HG02759 (cell line): ENCODE data around the gene C9orf78.

Experiments used
- ATAC-seq: cut with Tn5 transposase; IDR thresholded peaks from one replicate; pipeline ENCODE4 v1.9.1; 2021; ENCODE audit warnings: mild to moderate bottlenecking, moderate library complexity; ENCODE audit not compliant: unreplicated experiment

The C9orf78 gene

GRCh38 chr9:129868023-129868871 lies 33.2 kb upstream of the C9orf78 start:
- no peak for ATAC-seq

DNA sequence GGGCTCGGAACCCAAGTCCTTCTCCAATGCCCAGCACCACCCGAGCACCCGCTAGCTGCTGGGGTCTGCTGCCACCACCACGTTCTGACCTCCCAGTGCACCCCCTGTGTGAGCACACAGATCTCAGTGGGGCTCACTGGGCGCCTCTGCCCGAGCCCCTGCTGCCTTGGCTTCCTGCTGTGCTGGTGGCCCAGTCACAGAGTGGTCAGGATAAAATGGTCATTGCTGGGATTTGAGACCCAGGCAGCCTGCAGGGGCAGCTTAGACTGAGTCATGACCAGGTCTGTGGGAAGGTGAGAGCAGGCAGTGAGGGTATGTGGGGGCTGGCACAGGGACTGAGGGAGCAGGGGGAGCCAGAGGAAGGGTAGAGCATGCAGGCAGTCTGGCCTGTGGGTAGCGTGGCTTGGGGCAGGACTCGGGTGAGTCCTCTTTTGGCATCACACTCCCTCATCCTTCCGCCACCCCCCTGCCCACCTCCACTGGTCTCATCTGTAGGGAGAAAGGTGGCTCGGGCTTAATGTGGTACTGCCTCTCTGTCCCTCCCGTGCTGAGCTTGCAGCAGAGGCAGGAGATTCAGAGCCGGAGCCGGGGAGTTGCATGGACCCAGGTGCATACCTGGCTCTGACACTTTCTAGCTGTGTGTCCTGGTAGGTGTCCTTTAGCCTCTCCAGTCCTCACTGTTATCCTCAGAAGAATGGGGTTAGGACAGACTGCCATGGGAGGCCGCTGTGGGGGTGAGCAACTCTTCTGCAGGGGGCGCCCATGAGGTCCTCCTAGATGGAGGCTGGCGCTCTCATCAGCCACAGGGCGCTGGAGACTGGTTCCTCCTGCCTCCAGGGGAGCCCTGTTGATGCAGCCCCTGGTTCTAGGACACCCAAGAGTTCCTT lies 32.3 kb upstream of the C9orf78 start:
- no peak for ATAC-seq

- no peak for ATAC-seq
Observed at GRCh38 chr9:129866394-129867135, 31.5 kb upstream of the C9orf78 start.

GRCh38 chr9:129865668-129866320 lies 30.7 kb upstream of the C9orf78 start:
- no peak for ATAC-seq

GRCh38 chr9:129864991-129865647 lies 30.0 kb upstream of the C9orf78 start:
- ATAC-seq = no peak

DNA sequence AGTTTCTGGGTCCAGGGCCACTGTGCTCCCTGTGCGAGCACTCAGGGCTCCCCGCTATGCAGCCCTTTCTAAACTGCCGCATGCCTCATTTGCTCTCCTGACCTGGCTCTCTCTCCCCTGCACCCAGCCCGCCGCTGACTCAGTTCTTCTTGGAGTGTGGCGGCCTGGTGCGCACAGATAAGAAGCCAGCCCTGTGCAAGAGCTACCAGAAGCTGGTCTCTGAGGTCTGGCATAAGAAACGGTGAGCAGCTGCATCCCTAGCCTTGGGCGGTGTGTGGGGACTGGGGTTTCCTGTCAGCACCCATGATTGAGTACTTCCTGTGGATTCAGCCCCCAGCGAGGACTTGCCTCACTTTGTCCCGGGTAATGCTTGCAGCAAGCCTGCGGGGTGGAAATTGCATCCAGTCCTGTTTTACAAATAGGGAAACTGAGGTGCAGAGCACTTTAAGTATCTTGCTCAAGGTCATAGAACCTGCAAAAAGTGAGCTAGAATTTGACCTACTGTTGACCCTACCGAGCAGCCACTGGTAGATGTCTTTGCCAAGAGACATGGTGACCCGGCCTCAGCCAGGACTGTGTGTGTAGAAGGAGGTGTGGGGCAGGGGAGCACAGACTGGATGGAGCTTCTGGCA lies 28.1 kb upstream of the C9orf78 start:
- ATAC-seq = no peak

GRCh38 chr9:129861447-129861827 lies 26.4 kb upstream of the C9orf78 start:
- ATAC-seq = no peak

DNA sequence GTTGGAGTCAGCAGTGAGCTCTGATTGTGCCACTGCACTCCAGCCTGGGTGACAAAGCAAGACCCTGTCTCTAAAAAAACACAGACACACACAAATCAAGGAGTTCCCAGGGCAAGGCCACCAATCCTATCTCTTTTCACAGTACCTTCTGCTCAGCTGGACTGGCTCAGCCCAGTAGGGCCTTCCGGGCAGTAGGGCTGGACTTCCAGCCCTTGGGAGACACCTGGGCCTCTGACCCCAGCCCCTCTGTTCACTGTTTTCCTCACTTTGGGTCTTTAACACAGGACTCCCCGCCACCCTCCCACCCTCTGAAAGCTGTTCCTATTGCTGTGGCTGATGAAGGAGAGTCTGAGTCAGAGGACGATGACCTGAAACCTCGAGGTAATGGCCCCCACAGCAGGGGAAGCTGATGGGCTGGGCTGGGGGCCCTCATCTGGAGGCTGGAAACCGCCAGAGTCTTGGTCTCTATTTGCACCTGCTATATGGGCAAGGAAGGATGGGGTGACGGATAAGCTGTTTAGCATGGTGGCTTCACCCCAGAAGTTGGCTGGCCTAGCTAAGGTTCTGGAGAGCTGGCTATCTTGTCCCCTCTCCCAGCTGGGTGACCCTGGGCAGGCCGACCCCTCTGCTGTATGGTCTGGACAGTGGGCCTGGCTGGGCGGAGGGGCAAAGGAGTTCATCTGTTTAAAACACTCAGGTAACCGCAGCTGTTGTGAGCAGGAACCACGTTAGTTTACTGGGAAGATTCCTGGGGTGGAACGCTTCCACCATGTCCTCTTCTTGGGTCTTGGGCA lies 25.8 kb upstream of the C9orf78 start:
- no peak for ATAC-seq

DNA sequence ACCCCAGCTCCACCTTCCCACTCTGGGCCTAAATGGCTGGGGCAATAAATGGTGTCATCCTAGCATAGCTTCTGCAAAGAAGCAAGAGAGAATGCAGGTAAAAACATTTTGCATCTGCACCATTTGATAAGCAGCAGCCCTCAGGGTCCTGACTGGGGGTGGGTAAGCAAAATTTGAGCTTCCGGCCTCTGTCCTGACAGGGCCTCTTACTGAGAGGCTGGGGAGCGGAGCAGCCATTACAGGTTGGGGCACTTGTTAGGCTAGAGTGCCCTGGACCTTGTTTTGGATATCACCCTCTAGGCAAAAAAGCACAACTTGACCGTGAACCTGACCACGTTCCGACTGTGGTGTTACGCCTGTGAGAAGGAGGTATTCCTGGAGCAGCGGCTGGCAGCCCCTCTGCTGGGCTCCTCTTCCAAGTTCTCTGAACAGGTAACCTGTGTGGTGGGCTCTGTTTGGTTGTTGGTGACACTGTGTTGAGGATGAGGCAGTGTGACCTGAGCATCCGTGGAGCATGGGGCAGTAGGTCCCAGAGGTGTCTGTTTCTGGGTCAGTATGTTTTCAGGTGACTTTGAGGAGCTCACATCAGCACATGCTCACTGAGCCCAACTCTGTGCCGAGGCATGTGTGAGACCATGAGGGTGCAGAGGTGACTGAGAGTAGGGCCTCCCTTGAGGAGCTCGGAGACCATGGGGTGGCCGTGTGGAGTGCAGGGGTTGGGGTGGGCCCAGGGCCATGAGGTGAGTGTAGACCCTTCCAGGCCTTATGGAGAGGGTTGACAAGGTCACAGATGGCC lies 23.3 kb upstream of the C9orf78 start:
- no peak for ATAC-seq

- ATAC-seq = no peak
Observed at GRCh38 chr9:129857207-129857606, 22.1 kb upstream of the C9orf78 start.

GRCh38 chr9:129854588-129855110 lies 19.6 kb upstream of the C9orf78 start:
- no peak for ATAC-seq

DNA sequence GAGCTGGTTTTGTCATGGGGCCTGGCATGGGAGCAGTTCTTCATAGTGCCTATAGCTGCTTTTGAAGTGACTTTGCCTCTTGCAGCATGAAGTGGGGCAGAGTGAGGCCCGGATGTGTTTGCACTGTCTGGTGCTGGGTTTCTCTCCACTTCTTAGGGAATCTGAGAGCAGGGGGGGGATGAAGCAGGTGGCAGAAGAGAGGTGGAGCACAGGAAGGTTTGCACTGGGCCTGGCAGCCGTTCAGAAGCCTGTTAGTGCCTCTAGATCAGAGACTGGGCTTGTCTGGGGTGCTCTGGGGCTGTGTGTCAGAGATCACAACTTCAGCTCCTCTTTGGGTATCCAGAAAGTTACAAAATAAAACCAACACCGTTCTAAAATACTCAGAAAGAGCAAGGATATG lies 18.5 kb upstream of the C9orf78 start:
- ATAC-seq = no peak

- ATAC-seq = no peak
Observed at GRCh38 chr9:129852579-129852978, 17.5 kb upstream of the C9orf78 start.

DNA sequence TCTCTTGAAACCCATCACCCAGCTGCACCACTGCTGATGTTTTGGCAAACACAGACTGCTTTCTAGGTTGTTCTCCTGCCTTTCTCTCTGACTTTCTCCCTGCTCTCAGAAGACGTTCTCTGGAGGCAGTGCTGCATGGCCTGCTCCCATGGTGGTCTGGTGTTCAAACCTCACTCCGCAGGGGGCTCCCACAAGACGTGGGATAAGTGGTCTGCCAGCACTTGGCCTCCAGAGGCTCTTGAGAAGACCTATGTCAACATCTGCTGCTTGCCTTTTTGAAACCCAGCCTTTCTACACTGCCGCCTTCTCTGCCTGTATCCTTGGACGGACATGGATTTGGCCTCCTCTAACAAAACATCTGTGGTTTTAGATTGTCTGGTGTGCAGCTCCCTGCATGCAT lies 16.7 kb upstream of the C9orf78 start:
- ATAC-seq = no peak

- no peak for ATAC-seq
Observed at GRCh38 chr9:129850821-129851550, 15.9 kb upstream of the C9orf78 start.

GRCh38 chr9:129849901-129850300 lies 14.8 kb upstream of the C9orf78 start:
- ATAC-seq = no peak

DNA sequence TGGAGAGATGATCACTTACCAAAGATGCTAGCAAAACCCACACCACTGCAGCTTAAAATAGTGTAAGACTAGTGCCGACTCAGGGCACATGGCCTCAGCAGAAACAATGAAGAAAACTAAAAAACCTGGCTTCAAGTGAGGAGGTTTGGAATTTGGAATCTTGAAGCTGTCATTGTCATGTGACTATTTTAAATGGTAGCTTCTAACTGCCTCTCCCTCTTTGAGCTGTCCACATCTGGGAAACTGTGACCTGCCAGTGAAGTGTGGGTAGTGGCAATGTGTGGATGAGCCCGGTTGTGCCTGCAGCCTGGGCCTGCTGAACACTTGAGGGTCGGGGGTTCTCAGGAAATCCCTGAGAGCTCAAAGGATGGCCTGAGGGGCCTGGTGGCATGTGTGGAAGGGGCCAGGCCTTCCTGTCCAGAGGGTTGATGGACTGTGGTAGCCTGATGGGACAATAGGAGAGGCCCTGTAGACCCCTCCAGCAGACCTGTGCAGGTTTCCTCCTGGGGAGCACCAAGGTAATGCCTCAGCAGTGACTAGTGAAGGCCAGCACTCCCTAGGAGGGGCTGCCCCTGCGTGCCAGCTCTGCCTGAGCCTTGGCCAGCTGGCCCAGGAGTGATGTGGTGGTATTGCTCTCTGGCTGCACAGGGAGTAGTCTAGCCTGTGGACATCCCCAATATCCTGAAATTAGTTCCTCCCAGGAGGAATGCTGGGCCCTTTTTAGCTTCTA lies 13.8 kb upstream of the C9orf78 start:
- ATAC-seq = no peak
